ENCODE results near the gene HORMAD2. TPM values are rescaled to one million over a fixed set of nuclear protein-coding genes. Genes with fewer than 3 reads are reported as not detected.
A peak's percentile ranks its signal among the peaks of the same experiment; 100 is the strongest.

HORMAD2 gene
- total RNA-seq, 2 experiments from 2014 or later: 0.09 TPM; not detected in 1

- peak; percentile 68 for ATAC-seq
- H3K36me3 Mint-ChIP-seq: peaks cover 4% of the 10 kb centered on the region
- H3K4me3 Mint-ChIP-seq: no peak overlapping the region
- H3K27me3 Mint-ChIP-seq: no peaks in the 10 kb centered on the region
- H3K27ac Mint-ChIP-seq: peak overlapping the region; percentile 97
- DNase-seq: peak; percentile 68
- H3K9me3 Mint-ChIP-seq (ENCODE audit: low read depth): no peaks in the 10 kb centered on the region
- H3K4me1 Mint-ChIP-seq: peaks cover 92% of the 10 kb centered on the region
- CTCF ChIA-PET: interaction anchor here (1.5 kb wide), 1 partner anchor 14 kb away, joined by 3 read pairs; no protein-coding TSS in a partner anchor
Measured at GRCh38 chr22:30183861-30184278, 103.6 kb downstream of the HORMAD2 start.

GRCh38 chr22:30185129-30185528, 104.9 kb downstream of the HORMAD2 start:
- peaks cover 90% of the 10 kb centered on the region for H3K4me1 Mint-ChIP-seq
- peak overlapping the region; percentile 97 for H3K27ac Mint-ChIP-seq
- no peaks in the 10 kb centered on the region for H3K27me3 Mint-ChIP-seq
- CTCF ChIA-PET: interaction anchor here (1.2 to 1.8 kb wide), 5 partner anchors 9 to 103 kb away, joined by 3 to 8 read pairs (median 6); no protein-coding TSS in a partner anchor
- no peaks in the 10 kb centered on the region for H3K9me3 Mint-ChIP-seq (ENCODE audit: low read depth)
- H3K4me3 Mint-ChIP-seq: no peak overlapping the region
- peak; percentile 57 for DNase-seq
- H3K36me3 Mint-ChIP-seq: peaks cover 8% of the 10 kb centered on the region
- peak; percentile 25 for ATAC-seq

DNA sequence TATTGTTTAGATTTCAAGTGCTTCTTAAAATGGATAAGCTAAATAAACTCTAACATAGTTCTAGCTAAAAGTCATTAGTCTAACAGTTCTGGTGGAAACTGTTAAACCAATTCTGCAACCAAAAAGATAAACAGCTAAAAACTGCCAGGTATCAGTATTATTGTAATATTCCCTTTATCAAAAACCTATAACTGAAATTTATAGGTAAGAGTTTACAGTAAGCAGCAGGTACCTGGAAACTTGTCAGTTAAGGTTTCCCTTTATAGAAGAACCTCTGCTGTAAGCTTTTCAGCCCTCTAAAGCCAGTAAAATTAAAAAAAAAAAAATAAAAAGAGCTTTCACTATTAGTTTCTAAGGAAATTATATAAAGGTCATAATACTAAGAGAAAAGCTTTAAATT, 105.3 kb downstream of the HORMAD2 start:
- Mint-ChIP-seq H3K27me3 (no peaks in the 10 kb centered on the region), H3K36me3 (peaks cover 9% of the 10 kb centered on the region), H3K27ac (peak overlapping the region; percentile 97), H3K9me3 (ENCODE audit: low read depth) (no peaks in the 10 kb centered on the region), H3K4me3 (no peak overlapping the region), H3K4me1 (peaks cover 91% of the 10 kb centered on the region)
- DNase-seq (no peak), ATAC-seq (no peak)
- CTCF ChIA-PET: interaction anchor here (0.6 to 1.8 kb wide), 6 partner anchors 9 to 328 kb away, joined by 3 to 8 read pairs (median 6); no protein-coding TSS in a partner anchor

- Mint-ChIP-seq H3K9me3 (ENCODE audit: low read depth) (no peaks in the 10 kb centered on the region), H3K4me1 (peaks cover 94% of the 10 kb centered on the region), H3K4me3 (no peak overlapping the region), H3K27me3 (no peaks in the 10 kb centered on the region), H3K27ac (peak overlapping the region; percentile 91), H3K36me3 (peaks cover 9% of the 10 kb centered on the region)
- ATAC-seq (no peak), DNase-seq (no peak)
- CTCF ChIA-PET: interaction anchor here (0.6 to 1.8 kb wide), 8 partner anchors 8 to 327 kb away, joined by 3 to 8 read pairs (median 4); no protein-coding TSS in a partner anchor
Measured at GRCh38 chr22:30186041-30186440, 105.8 kb downstream of the HORMAD2 start.

DNA sequence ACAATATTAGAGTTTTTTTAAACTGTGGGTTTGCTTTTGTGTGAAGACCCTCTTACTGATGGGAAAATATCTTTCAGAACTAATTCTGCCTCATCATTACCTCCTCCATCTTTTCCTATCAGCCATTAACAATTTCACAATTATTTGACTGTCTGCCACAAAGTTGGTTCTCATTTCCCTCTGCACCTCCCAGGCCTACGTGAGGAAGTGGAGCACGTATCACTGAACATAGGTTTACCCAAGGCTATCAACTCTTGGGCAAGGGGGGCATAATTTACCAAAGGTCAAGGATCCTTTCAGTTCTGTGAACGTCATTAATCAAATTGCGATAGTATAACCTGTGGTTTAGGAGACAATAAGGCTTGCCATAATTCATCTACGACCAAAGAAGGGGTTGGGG, 106.2 kb downstream of the HORMAD2 start:
- ATAC-seq (no peak), DNase-seq (peak; percentile 14)
- no peaks in the 10 kb centered on the region for H3K9me3 Mint-ChIP-seq (ENCODE audit: low read depth)
- peaks cover 9% of the 10 kb centered on the region for H3K36me3 Mint-ChIP-seq
- no peaks in the 10 kb centered on the region for H3K27me3 Mint-ChIP-seq
- no peak overlapping the region for H3K4me3 Mint-ChIP-seq
- CTCF ChIA-PET: interaction anchor here (1.0 to 1.8 kb wide), 6 partner anchors 9 to 79 kb away, joined by 3 to 8 read pairs (median 4); no protein-coding TSS in a partner anchor
- peak overlapping the region; percentile 91 for H3K27ac Mint-ChIP-seq
- H3K4me1 Mint-ChIP-seq: peaks cover 94% of the 10 kb centered on the region

- Mint-ChIP-seq H3K4me1 (peaks cover 94% of the 10 kb centered on the region), H3K27ac (peak overlapping the region; percentile 77), H3K36me3 (peaks cover 9% of the 10 kb centered on the region), H3K27me3 (no peaks in the 10 kb centered on the region), H3K9me3 (ENCODE audit: low read depth) (no peaks in the 10 kb centered on the region), H3K4me3 (no peak overlapping the region)
- CTCF ChIA-PET: interaction anchor here (4.1 kb wide), 1 partner anchor 9 kb away, joined by 16 read pairs; no protein-coding TSS in a partner anchor
- DNase-seq (peak; percentile 21), ATAC-seq (no peak)
Measured at GRCh38 chr22:30187094-30187493, 106.8 kb downstream of the HORMAD2 start.

DNA sequence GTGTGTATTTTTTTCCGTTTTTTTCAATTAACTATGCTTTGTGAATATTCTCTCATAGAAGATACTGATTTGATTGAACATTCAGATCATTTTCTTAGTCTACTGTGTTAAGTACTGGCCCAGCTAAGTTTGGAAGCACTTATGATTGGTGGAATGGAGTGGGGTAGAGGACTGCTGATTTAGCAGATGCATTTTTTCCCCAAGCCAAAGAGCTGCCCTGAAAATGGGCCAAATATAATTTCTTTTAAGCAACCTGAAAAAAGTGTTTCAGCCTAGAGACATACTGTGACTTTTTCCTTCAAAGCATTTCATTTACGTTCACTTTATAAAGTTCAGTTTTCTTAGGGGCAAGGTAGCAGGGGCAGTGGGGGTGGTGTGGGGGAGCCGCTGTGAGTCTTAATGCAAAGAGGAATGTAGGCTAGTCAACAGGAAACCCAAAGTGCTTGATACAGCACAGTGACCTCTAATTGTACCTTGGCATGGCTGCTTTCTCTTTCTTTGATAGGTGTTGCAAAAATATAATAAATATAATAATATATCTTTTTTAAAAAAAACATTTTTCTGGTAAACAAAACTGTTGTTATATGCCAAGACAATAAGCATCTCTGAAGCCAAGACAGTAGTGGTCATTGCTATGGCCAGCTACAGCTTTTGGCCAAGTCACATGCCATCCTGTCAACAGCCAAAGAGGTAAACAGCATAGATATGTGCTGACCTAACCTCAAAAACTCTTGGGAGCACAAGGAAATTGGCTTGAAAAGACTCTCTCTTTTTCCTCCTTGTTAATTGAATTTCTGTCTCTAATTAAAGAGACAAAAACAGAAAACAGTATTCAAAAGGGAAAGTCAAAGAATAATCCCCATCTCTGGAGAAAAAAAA, 107.5 kb downstream of the HORMAD2 start:
- H3K27me3 Mint-ChIP-seq: no peaks in the 10 kb centered on the region
- DNase-seq: peak; percentile 29
- no peak overlapping the region for H3K4me3 Mint-ChIP-seq
- peaks cover 14% of the 10 kb centered on the region for H3K36me3 Mint-ChIP-seq
- H3K9me3 Mint-ChIP-seq (ENCODE audit: low read depth): no peaks in the 10 kb centered on the region
- CTCF ChIA-PET: interaction anchor here (4.1 kb wide), 1 partner anchor 10 kb away, joined by 16 read pairs; no protein-coding TSS in a partner anchor
- peak overlapping the region; percentile 77 for H3K27ac Mint-ChIP-seq
- no peak for ATAC-seq
- peaks cover 95% of the 10 kb centered on the region for H3K4me1 Mint-ChIP-seq

DNA sequence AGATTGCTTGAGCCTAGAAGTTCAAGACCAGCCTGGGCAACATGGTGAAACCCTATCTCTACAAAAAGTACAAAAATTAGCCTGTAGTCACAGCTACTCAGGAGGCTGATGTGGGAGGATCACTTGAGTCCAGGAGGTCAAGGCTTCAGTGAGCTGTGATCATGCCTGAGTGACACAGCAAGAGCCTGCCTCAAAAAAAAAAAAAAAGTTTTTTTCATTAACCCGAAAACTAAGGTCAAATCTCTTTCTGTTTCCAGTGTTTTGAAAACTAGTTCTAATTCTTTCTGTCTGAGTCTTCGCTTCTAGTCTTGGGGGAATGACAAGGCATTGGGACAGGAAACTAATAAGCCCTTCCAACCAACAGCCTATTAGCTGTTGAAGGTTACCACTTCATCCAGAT, 108.6 kb downstream of the HORMAD2 start:
- H3K36me3 Mint-ChIP-seq: peaks cover 18% of the 10 kb centered on the region

GRCh38 chr22:30190574-30190973, 110.3 kb downstream of the HORMAD2 start:
- DNase-seq: no peak
- ATAC-seq: peak; percentile 6
- H3K27ac Mint-ChIP-seq: peak overlapping the region; percentile 78
- H3K4me3 Mint-ChIP-seq: peak overlapping the region; percentile 20
- peaks cover 27% of the 10 kb centered on the region for H3K36me3 Mint-ChIP-seq
- peaks cover 91% of the 10 kb centered on the region for H3K4me1 Mint-ChIP-seq
- H3K27me3 Mint-ChIP-seq: no peaks in the 10 kb centered on the region
- CTCF ChIA-PET: interaction anchor here (0.9 to 4.1 kb wide), 6 partner anchors 8 to 73 kb away, joined by 3 to 16 read pairs (median 4); no protein-coding TSS in a partner anchor
- H3K9me3 Mint-ChIP-seq (ENCODE audit: low read depth): no peaks in the 10 kb centered on the region

More for the DNA sequence above, 108.6 kb downstream of the HORMAD2 start:
- Mint-ChIP-seq H3K4me1 (peaks cover 95% of the 10 kb centered on the region), H3K27ac (peak overlapping the region; percentile 68), H3K9me3 (ENCODE audit: low read depth) (no peaks in the 10 kb centered on the region), H3K4me3 (no peak overlapping the region), H3K27me3 (no peaks in the 10 kb centered on the region)
- DNase-seq (no peak), ATAC-seq (no peak)
- CTCF ChIA-PET: interaction anchor here (0.8 to 4.1 kb wide), 2 partner anchors 11 to 80 kb away, joined by 4 to 16 read pairs; no protein-coding TSS in a partner anchor

GRCh38 chr22:30191040-30191701, 110.9 kb downstream of the HORMAD2 start:
- Mint-ChIP-seq H3K4me3 (peak overlapping the region; percentile 20), H3K27me3 (no peaks in the 10 kb centered on the region), H3K27ac (peak overlapping the region; percentile 78), H3K36me3 (peaks cover 28% of the 10 kb centered on the region), H3K4me1 (peaks cover 93% of the 10 kb centered on the region), H3K9me3 (ENCODE audit: low read depth) (no peaks in the 10 kb centered on the region)
- no peak for ATAC-seq
- no peak for DNase-seq
- CTCF ChIA-PET: interaction anchor here (0.6 to 4.1 kb wide), 7 partner anchors 9 to 87 kb away, joined by 3 to 16 read pairs (median 5); no protein-coding TSS in a partner anchor

GRCh38 chr22:30192427-30192826, 112.2 kb downstream of the HORMAD2 start:
- Mint-ChIP-seq H3K4me1 (peaks cover 92% of the 10 kb centered on the region), H3K9me3 (ENCODE audit: low read depth) (no peaks in the 10 kb centered on the region), H3K4me3 (no peak overlapping the region), H3K27ac (peak overlapping the region; percentile 72), H3K36me3 (peaks cover 25% of the 10 kb centered on the region), H3K27me3 (no peaks in the 10 kb centered on the region)
- CTCF ChIA-PET: no interaction called here
- ATAC-seq (no peak), DNase-seq (no peak)

DNA sequence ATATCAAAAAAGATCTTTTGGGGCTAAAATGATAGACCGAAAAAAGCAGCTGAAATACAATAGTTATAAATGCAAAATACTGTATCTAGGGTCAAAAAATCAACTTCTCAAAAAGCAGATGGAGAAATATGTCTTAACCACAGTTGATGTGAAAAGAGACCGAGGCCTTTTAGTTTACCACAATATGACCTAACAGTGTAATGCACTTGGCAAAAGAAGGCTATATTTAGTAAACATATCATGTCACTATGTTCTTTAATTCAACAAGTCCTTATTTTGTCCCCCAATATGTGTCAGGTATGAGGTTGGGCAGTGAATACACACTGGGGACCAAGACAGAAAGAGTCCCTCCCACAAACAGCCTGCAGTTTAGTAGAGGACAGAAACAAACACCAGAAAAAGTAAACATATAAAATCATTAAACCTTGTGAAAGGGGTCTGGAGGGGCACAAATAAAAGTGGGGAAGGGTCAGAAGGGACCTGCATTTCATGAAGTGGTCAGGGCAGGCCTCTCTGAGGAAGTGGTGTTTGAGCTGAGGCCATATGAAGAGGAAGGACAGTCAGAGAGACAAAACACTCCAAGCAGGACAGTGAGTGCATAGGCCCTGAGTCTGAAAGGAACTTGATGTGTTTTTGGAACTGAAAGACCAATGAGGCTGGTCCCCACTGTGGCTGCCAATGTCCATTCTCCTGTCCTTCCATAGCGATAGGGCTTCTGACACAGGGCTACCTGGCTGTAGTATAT, 112.9 kb downstream of the HORMAD2 start:
- ATAC-seq (no peak), DNase-seq (no peak)
- Mint-ChIP-seq H3K4me1 (peaks cover 88% of the 10 kb centered on the region), H3K36me3 (peaks cover 26% of the 10 kb centered on the region), H3K27ac (peak overlapping the region; percentile 72), H3K4me3 (no peak overlapping the region), H3K9me3 (ENCODE audit: low read depth) (no peaks in the 10 kb centered on the region), H3K27me3 (no peaks in the 10 kb centered on the region)
- CTCF ChIA-PET: interaction anchor here (1.1 kb wide), 1 partner anchor 11 kb away, joined by 3 read pairs; no protein-coding TSS in a partner anchor

Data from activated CD8-positive, alpha-beta memory T cell treated with anti-CD3 and anti-CD28 coated beads, Interleukin-2, amount 10 ng/mL, durations not matched to agents 7 days and 5 days (primary cell).